Mesendoderm (in vitro differentiated cells): Measurements from ENCODE around the gene SCNN1G.
"Not testable (repeated sequence)": the region's sequence is repeated elsewhere in the genome, so short reads cannot be mapped to it uniquely, and the experiment has no call there.

ENCODE experiments used
- DNase-seq: peaks from one replicate; pipeline ENCODE4 v3.0.0; 2013
- H2AK5ac ChIP-seq: 2 replicates; pipeline ENCODE4 v1.6.1; 2013; ENCODE audit warnings: low read length, inconsistent platforms
- H2BK120ac ChIP-seq: 2 replicates; pipeline ENCODE4 v1.6.1; 2013; ENCODE audit warnings: low read depth, mild to moderate bottlenecking, low read length, moderate library complexity, mixed read lengths
- H2BK15ac ChIP-seq: replicated peaks from 2 replicates; pipeline ENCODE4 v1.6.1; 2013; ENCODE audit warnings: low read depth, mild to moderate bottlenecking, moderate library complexity
- H2BK5ac ChIP-seq: 2 replicates; pipeline ENCODE4 v1.6.1; 2013; ENCODE audit warnings: low read length, inconsistent platforms
- H3K18ac ChIP-seq: 2 replicates; pipeline ENCODE4 v1.6.1; 2013; ENCODE audit warnings: mild to moderate bottlenecking, low read length, mixed read lengths
- H3K23ac ChIP-seq: one replicate; pipeline ENCODE4 v1.6.1; 2013; ENCODE audit warnings: low read length
- H3K27ac ChIP-seq: 2 replicates; pipeline ENCODE4 v1.5.1; 2013; ENCODE audit warnings: low read depth, mild to moderate bottlenecking, inconsistent platforms, low read length, moderate library complexity
- H3K27me3 ChIP-seq: 2 replicates; pipeline ENCODE4 v1.6.1; 2013; ENCODE audit warnings: low read length, control low read depth, mild to moderate bottlenecking, inconsistent platforms; ENCODE audit not compliant: insufficient read depth, poor library complexity
- H3K36me3 ChIP-seq: 2 replicates; pipeline ENCODE4 v1.6.1; 2013; ENCODE audit warnings: low read length, inconsistent platforms; ENCODE audit not compliant: control insufficient read depth, insufficient read depth
- H3K4ac ChIP-seq: one replicate; pipeline ENCODE4 v1.6.1; 2013; ENCODE audit warnings: low read depth, mild to moderate bottlenecking, low read length, moderate library complexity
- H3K4me1 ChIP-seq: 2 replicates; pipeline ENCODE4 v1.6.1; 2013; ENCODE audit warnings: low read depth, low read length, inconsistent platforms; ENCODE audit not compliant: control insufficient read depth
- H3K4me2 ChIP-seq: 2 replicates; pipeline ENCODE4 v1.6.1; 2013; ENCODE audit warnings: low read length
- H3K4me3 ChIP-seq: 2 replicates; pipeline ENCODE4 v1.5.1; 2013; ENCODE audit warnings: mild to moderate bottlenecking, low read length
- H3K56ac ChIP-seq: one replicate; pipeline ENCODE4 v1.6.1; 2013; ENCODE audit warnings: low read length
- H3K79me1 ChIP-seq: 2 replicates; pipeline ENCODE4 v1.6.1; 2013; ENCODE audit warnings: low read length, inconsistent platforms
- H3K79me2 ChIP-seq: 2 replicates; pipeline ENCODE4 v1.6.1; 2013; ENCODE audit warnings: mild to moderate bottlenecking, low read length; ENCODE audit not compliant: control insufficient read depth, insufficient read depth
- H3K9ac ChIP-seq: 2 replicates; pipeline ENCODE4 v1.6.1; 2013; ENCODE audit warnings: low read length, inconsistent platforms
- H4K5ac ChIP-seq: one replicate; pipeline ENCODE4 v1.6.1; 2013; ENCODE audit warnings: low read length
- H4K8ac ChIP-seq: one replicate; pipeline ENCODE4 v1.6.1; 2013; ENCODE audit warnings: low read depth, mild to moderate bottlenecking, control low read depth, low read length, moderate library complexity
- WGBS: extraction: QIAGEN DNeasy Blood & Tissue Kit; methylation state at CpG from one replicate; pipeline ENCODE4 v1.1.7; 2013; ENCODE audit warnings: low lambda C conversion rate, missing lambda C conversion rate; ENCODE audit not compliant: insufficient coverage; ENCODE audit errors: extremely low coverage; 5-methylcytosine and 5-hydroxymethylcytosine counted together

The SCNN1G gene

DNA sequence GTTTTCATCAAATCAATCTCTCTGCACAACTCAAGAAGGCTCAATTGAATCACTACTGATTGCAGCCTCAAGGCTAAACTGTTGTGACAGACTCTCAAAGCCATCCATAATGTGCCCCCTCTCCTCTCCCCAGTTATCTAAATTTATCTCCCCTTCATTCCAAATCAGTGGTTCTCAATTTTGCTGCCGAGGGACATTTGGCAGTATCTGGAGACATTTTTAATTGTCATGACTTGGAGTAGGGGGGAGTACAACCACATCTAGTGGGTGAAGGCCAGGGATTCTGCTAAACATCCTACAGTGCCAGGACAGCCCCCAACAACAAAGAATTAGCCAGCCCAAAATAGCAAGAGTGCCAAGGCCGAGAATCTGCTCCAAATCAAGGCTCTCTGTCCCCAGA is 42.4 kb upstream of the SCNN1G start:
- Histone ChIP-seq H3K9ac (no peak overlapping the region), H3K79me1 (peaks cover 26% of the 10 kb centered on the region), H3K79me2 (peaks cover 47% of the 10 kb centered on the region), H3K4me3 (no peak overlapping the region), H4K8ac (no peak overlapping the region), H3K18ac (no peak overlapping the region), H2BK5ac (no peak overlapping the region), H3K56ac (no peak overlapping the region), H3K23ac (no peak overlapping the region), H4K5ac (no peak overlapping the region), H3K27me3 (no peaks in the 10 kb centered on the region), H3K4ac (no peak overlapping the region), H3K27ac (no peak overlapping the region), H3K36me3 (no peaks in the 10 kb centered on the region), H2BK15ac (no peak overlapping the region), H3K4me2 (no peak overlapping the region), H2BK120ac (no peak overlapping the region), H2AK5ac (no peak overlapping the region), H3K4me1 (peaks cover 13% of the 10 kb centered on the region)
- no CpG with 5 or more reads among the region's 2 CpGs for WGBS
- no peak for DNase-seq

DNA sequence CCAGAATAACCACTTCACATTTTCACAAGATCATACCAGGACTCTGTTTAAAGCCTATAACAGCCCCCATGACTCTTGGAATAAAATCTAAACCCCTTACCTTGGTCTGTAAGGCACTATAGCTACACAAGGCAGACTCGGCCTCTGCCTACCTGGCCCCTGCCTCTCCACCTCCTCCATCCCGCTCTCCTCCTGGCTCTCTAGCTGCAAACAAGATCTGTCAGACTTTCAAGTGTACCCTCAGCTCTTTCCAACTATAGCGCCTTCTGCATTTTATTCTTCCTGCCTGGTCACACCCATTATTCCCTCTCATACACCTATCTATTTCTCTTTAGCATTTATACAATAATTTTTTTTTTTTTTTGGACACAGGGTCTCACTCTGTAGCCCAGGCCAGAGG is 41.5 kb upstream of the SCNN1G start:
- Histone ChIP-seq H3K4me3 (no peak overlapping the region), H3K9ac (no peak overlapping the region), H3K79me1 (peaks cover 29% of the 10 kb centered on the region), H3K27ac (no peak overlapping the region), H3K27me3 (no peaks in the 10 kb centered on the region), H3K4me1 (peaks cover 20% of the 10 kb centered on the region), H3K56ac (no peak overlapping the region), H2BK15ac (no peak overlapping the region), H4K5ac (no peak overlapping the region), H3K4me2 (no peak overlapping the region), H3K4ac (no peak overlapping the region), H3K23ac (no peak overlapping the region), H2BK120ac (no peak overlapping the region), H3K18ac (no peak overlapping the region), H4K8ac (no peak overlapping the region), H3K79me2 (peaks cover 54% of the 10 kb centered on the region), H2AK5ac (no peak overlapping the region), H3K36me3 (no peaks in the 10 kb centered on the region), H2BK5ac (no peak overlapping the region)
- no CpG with 5 or more reads among the region's 3 CpGs for WGBS
- no peak for DNase-seq

DNA sequence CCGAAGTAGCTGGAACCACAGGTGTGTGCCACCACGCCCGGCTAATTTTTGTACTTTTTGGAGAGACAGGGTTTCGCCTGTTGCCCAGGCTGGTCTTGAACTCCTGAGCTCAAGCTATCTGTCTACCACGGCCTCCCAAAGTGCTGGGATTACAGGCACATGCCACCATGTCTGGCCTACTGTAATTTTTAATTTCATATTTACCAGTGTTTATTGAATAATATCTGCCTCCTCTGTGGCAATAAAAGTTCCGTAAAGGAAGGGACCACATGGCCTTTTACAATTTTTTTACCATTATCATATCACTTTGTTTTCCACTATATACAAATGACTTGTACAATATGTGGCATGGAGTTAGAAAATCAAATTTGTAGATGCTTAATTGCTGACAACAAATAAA is 41.0 kb upstream of the SCNN1G start:
- no peak overlapping the region for H4K5ac ChIP-seq
- no peaks in the 10 kb centered on the region for H3K36me3 ChIP-seq
- WGBS: no CpG with 5 or more reads among the region's 6 CpGs
- H3K23ac ChIP-seq: no peak overlapping the region
- H2BK15ac ChIP-seq: no peak overlapping the region
- H3K27me3 ChIP-seq: no peaks in the 10 kb centered on the region
- peaks cover 54% of the 10 kb centered on the region for H3K79me2 ChIP-seq
- H2BK5ac ChIP-seq: no peak overlapping the region
- H3K4me3 ChIP-seq: no peak overlapping the region
- H3K4ac ChIP-seq: no peak overlapping the region
- peaks cover 20% of the 10 kb centered on the region for H3K4me1 ChIP-seq
- no peak overlapping the region for H3K56ac ChIP-seq
- H3K27ac ChIP-seq: no peak overlapping the region
- H2BK120ac ChIP-seq: no peak overlapping the region
- H4K8ac ChIP-seq: no peak overlapping the region
- peaks cover 29% of the 10 kb centered on the region for H3K79me1 ChIP-seq
- no peak overlapping the region for H3K4me2 ChIP-seq
- no peak for DNase-seq
- H3K18ac ChIP-seq: no peak overlapping the region
- H2AK5ac ChIP-seq: no peak overlapping the region
- H3K9ac ChIP-seq: no peak overlapping the region

DNA sequence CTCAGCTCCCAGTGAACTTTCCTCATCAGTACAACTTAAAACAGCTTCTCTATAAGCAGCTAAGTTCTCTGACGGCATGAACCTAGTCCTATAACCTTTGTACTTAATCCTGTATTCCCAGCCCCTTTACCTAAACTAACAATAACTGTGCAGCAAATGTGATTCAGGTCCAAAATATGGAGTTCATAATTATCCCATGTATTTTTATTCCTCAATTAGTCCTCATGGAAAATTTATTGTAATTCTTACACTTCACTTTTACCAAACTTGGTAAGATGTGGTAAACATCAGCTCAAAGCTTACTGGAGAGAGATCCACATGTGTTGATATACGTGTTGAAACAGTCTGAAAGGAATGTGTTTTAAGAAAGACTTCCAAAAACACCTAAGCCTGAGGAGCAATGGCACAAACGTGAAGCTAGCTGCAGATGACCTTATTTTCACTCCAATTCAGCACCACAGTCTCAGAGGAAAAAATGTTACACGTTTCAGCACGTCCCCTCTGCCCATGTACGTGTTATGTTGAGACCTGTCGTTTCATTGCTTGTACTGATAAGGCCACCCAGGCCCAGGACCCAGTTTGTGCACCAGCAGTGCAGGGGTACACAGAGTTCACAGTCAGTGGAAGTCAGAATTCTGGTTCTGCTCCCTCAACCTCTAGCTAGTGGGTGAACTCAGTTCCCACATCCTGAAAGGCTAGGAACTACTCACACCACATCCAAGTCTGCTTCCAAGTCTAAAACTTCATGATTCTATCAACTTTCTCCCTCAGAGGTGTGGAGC is 40.4 kb upstream of the SCNN1G start:
- H3K4ac ChIP-seq: no peak overlapping the region
- peaks cover 20% of the 10 kb centered on the region for H3K4me1 ChIP-seq
- H4K5ac ChIP-seq: peak overlapping the region; percentile 81
- no peak overlapping the region for H4K8ac ChIP-seq
- no peak overlapping the region for H3K18ac ChIP-seq
- H3K27ac ChIP-seq: no peak overlapping the region
- H3K56ac ChIP-seq: peak overlapping the region; percentile 27
- H3K4me2 ChIP-seq: no peak overlapping the region
- no CpG with 5 or more reads among the region's 7 CpGs for WGBS
- no peak overlapping the region for H2BK15ac ChIP-seq
- H2BK5ac ChIP-seq: no peak overlapping the region
- H2AK5ac ChIP-seq: no peak overlapping the region
- H3K36me3 ChIP-seq: no peaks in the 10 kb centered on the region
- no peak for DNase-seq
- peaks cover 50% of the 10 kb centered on the region for H3K79me2 ChIP-seq
- H3K79me1 ChIP-seq: peaks cover 27% of the 10 kb centered on the region
- no peaks in the 10 kb centered on the region for H3K27me3 ChIP-seq
- H3K23ac ChIP-seq: peak overlapping the region; percentile 70
- peak overlapping the region; percentile 3 for H3K9ac ChIP-seq
- H2BK120ac ChIP-seq: no peak overlapping the region
- no peak overlapping the region for H3K4me3 ChIP-seq

DNA sequence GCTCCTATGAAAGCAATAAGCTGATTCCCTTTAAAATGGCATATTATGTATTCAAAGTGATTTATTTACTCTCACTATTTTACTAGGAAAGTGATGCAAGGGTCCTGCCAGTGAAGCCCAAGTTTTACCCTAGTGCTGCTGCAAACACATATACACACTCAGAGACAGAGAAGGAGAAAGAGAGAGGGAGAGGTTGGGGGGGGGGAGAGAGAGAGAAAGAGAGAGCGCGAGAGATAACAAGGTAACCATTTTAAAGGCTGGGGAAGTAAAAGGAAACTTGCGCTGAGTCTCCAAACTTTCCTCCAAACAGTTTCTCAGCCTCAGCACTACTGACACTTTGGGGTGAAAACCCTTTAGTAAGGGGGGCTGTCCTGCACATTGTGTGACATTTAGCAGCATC is 39.2 kb upstream of the SCNN1G start:
- Histone ChIP-seq H3K23ac (no peak overlapping the region), H3K4ac (no peak overlapping the region), H3K56ac (no peak overlapping the region), H2BK5ac (no peak overlapping the region), H2AK5ac (no peak overlapping the region), H3K9ac (no peak overlapping the region), H3K36me3 (no peaks in the 10 kb centered on the region), H3K4me1 (peaks cover 20% of the 10 kb centered on the region), H4K5ac (no peak overlapping the region), H3K27ac (no peak overlapping the region), H3K18ac (peak overlapping the region; percentile 53), H3K79me2 (peaks cover 55% of the 10 kb centered on the region), H4K8ac (no peak overlapping the region), H3K27me3 (no peaks in the 10 kb centered on the region), H2BK120ac (no peak overlapping the region), H3K79me1 (peaks cover 27% of the 10 kb centered on the region), H3K4me3 (no peak overlapping the region), H2BK15ac (no peak overlapping the region), H3K4me2 (no peak overlapping the region)
- DNase-seq: no peak
- WGBS: no CpG with 5 or more reads among the region's 3 CpGs

DNA sequence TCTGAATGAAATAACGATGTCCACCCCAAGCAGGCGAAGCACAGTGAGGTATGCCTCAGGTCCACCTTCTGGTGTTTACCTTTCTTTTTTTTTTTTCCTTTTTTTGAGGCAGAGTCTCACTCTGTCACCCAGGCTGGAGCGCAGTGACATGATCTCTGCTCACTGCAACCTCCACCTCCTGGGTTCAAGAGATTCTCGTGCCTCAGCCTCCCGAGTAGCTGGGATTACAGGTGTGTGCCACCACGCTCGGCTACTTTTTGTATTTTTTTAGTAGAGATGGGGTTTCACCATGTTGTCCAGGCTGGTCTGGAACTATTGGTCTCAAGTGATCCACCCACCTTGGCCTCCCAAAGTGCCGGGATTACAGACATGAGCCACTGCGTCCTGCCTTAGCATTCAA is 38.2 kb upstream of the SCNN1G start:
- not testable (repeated sequence) for H3K36me3 ChIP-seq, H3K4ac ChIP-seq, H3K4me2 ChIP-seq, H4K5ac ChIP-seq, H3K23ac ChIP-seq, H2BK120ac ChIP-seq, DNase-seq, H3K27ac ChIP-seq, H3K9ac ChIP-seq, H3K56ac ChIP-seq, H2BK5ac ChIP-seq, H3K4me3 ChIP-seq, H3K27me3 ChIP-seq, H2BK15ac ChIP-seq, H3K18ac ChIP-seq, H4K8ac ChIP-seq, H2AK5ac ChIP-seq
- peaks cover 20% of the 10 kb centered on the region for H3K4me1 ChIP-seq
- no CpG with 5 or more reads among the region's 9 CpGs for WGBS
- peaks cover 49% of the 10 kb centered on the region for H3K79me2 ChIP-seq
- H3K79me1 ChIP-seq: peaks cover 23% of the 10 kb centered on the region
